GM18517 (cell line): Measurements from ENCODE around the gene SORCS3.

ENCODE experiments used
- ATAC-seq: cut with Tn5 transposase; IDR thresholded peaks from one replicate; pipeline ENCODE4 v1.9.1; 2021; ENCODE audit warnings: mild to moderate bottlenecking, moderate library complexity; ENCODE audit not compliant: unreplicated experiment

Gene SORCS3

DNA sequence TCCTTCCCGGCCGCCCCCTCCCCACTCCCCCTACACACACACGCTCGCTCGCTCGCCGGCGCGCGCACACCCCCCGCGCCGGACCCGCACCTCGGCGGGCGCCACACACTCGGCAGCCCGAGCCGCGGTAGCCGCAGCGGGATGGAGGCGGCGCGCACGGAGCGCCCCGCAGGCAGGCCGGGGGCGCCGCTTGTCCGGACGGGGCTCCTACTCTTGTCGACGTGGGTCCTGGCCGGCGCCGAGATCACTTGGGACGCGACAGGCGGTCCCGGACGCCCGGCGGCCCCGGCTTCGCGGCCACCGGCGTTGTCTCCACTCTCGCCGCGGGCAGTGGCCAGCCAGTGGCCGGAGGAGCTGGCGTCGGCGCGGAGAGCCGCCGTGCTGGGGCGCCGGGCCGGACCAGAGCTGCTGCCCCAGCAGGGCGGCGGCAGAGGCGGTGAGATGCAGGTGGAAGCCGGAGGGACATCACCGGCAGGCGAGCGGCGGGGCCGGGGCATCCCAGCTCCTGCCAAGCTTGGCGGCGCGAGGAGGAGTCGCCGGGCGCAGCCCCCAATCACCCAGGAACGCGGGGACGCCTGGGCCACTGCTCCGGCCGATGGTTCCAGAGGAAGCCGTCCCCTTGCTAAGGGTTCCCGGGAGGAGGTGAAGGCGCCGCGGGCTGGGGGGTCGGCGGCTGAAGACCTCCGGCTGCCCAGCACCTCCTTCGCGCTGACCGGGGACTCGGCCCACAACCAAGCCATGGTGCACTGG, at the start of gene SORCS3:
Gene SORCS3, plus strand, starts transcription at position 104 of the 750 bp plus-strand sequence.
- no peak for ATAC-seq

- no peak for ATAC-seq
Observed at GRCh38 chr10:104591441-104591840, 49.6 kb upstream of the SORCS3 start.

DNA sequence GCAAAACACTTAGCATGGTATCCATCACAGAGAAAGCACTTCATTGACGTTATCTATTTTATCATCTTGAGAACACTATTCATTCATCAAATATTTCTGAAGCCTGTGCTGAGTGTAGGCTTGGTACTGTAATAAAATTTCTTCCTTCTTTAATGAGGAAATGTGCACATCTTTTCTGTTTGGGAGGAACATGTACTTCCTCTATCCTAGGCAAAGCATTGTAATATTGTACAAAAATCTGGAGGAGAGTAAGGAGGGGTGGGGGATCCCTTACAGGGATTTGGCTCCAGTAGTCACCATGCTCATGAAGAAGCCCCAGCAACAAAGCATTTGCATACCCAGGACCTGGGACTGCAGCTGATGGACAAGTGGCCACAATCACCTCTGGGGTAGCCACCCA, 39.9 kb upstream of the SORCS3 start:
- ATAC-seq: no peak

DNA sequence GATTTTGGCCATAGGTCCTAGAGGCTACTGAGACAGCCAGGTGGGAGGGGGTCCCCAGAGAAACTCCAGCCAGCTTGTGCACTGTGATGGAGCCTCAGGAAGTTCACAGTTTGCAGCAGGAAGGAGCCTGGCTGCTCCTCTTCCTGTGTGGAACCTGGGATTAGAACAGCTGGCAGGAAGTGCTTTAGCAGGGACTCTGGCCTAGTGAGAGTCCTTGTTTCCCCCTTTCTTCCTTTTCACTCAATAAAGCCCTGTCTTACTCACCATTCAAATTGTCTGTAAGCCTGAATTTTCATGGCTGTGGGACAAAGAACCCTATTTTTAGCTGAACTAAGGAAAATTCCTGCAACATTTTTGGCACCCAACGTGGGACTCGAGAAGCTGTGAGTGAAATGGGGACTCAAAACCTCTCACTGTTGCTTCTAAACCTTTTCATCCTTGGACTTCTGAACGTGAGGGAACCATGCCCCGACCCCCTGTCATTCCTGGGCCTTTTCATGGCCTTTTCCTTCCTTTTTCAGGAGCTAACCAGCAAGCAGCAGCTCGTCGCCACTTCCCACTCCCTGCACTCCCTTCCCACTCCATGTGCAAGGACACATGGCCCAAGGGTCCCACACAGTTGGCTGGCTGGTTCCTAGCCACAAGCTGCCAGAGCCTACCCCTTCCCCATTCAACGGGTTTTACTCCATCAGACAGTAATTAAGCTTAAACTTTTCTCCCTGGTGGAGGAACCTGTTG, 32.8 kb upstream of the SORCS3 start:
- ATAC-seq: no peak

DNA sequence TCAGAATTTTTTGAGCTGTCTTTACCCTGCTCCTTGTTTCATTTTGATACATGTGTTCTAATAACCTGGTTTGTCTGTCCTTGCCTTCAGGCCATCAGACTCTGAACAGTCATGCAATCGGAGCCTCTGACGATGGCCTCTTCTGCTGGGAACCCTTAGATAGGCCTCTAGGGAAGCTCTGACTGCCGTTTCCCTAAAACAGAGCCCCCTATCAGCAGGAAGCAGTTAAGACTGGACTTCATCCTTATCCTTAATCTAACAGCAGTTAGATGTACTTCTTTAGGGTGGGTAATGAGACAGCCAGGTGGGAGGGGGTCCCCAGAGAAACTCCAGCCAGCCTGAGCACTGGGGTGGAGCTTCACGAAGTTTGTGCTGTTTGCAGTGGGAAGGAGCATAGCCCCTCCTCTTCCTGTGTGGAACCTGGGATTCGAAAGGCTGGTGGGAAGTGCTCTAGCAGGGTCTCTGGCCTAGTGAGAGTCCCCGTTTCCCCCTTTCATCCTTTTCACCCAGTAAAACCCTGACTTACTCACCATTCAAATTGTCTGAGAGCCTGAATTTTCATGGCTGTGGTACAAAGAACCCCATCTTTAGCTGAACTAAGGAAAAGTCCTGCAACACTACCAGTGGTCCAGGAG, 28.4 kb upstream of the SORCS3 start:
- no peak for ATAC-seq

- ATAC-seq: no peak
Observed at GRCh38 chr10:104613406-104613805, 27.7 kb upstream of the SORCS3 start.

DNA sequence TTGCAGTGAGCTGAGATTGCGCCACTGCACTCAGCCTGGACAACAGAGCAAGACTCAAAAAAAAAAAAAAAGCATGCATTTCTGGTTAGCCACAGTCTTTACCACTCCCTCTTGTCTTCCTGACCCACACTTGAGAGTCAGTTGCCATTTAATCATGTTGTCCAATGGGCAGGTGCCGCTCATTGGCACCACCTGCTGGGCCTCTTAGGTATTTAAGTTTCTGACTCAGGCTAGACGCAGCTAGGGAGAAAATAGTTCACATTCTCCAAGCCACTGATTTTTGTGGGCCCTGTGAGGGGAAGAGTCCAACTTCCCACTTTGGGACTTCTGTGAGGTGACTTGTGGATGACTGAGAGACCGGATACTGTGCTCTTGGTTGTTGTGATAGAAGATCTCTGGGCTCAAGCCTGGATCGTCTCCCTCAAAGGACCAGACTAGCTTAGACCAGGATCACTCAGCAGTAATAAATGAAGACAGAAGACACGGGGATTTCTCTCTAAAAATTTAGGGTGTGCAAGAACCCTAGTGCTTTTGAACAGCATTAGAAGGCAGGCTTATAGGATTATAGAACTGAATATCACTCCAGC, 26.8 kb upstream of the SORCS3 start:
- no peak for ATAC-seq

- no peak for ATAC-seq
Observed at GRCh38 chr10:104615136-104615535, 26.0 kb upstream of the SORCS3 start.

- ATAC-seq: no peak
Observed at GRCh38 chr10:104617831-104618230, 23.3 kb upstream of the SORCS3 start.

- ATAC-seq: no peak
Observed at GRCh38 chr10:104622175-104622574, 18.9 kb upstream of the SORCS3 start.

- ATAC-seq: no peak
Observed at GRCh38 chr10:104622598-104623209, 18.4 kb upstream of the SORCS3 start.

GRCh38 chr10:104630731-104631130, 10.4 kb upstream of the SORCS3 start:
- no peak for ATAC-seq

- ATAC-seq: no peak
Observed at GRCh38 chr10:104631946-104632345, 9.1 kb upstream of the SORCS3 start.

GRCh38 chr10:104638861-104639589, 2.1 kb upstream of the SORCS3 start:
- ATAC-seq: no peak

- no peak for ATAC-seq
Observed at GRCh38 chr10:104639590-104640338, 1.3 kb upstream of the SORCS3 start.

DNA sequence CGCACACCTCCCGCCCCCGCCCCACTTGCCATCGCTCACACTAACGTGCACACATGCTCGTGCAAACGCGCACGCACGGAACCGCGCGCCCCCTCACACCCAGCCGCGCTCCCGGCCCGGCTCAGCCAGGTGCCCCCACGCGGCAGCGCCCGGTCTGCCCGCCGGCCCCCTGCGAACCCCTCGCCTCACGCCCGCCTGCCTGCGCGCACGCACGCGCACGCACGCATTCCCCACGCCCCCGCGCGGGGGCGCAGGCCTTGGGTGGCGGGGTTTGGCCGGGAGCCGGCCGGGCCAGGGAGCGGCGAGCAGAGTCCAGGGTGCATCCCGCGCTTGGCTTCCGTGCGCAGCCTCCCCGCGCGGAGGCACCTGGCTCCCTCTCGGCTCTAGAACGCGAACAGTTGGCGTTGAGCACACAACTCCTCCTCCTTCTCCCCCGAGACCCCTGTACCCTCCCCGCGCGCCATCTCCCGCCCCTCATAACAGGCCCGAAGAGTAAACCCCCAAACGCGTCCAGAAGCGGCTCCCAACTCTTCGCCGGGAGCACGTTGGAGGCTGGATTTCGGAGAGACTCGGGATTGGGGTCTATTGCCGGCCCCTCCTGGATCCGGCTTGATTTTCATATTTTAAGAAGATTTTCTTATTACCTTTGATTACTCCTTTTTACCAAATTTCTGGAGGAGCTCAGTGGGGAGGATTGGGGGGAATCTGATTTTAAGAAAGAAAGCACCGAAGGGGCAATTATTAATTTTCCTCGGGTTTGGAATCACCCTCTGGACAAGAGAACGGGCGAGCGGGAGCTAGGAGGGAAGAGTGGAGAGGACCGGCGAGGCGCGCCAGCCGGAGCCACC, 527 bp upstream of the SORCS3 start:
- ATAC-seq: no peak

DNA sequence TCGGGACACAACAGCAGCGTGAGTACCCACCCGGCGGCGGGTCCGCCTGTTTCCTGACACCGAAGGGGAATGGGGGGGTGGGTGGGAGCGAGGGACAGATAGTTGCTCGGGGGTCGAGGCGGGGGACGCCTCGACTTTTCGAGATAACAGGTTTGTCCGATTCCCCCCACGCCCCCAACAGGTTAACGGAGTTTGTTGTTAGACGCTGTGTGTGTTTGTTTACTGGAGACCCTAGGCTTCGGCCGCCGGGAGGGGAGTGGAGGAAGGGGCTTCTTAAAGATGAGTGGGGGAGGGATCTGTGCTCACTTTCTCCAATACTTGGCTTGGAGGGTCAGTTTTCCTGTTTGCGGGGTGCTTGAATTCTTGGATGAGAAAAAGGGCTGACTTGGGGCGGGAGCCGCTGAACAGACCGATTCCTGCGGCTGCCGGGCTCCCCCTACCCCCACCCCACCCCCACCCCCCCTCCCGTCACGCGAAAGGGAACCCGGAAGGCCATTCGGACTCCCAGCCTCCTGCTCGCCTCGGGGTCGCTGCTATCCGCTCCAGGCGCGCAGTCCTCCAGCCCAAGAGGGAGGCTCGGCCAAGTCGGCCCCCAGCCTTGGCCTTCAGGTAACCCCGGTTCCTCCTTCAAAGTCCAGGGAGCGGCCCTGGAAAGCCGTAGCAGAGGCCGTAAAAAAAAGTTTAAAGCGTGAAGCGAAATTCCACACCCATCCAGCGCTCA, 1.0 kb downstream of the SORCS3 start:
- ATAC-seq: no peak

GRCh38 chr10:104642658-104643302, 1.7 kb downstream of the SORCS3 start:
- no peak for ATAC-seq
